Measurements from ENCODE around the gene CRB1. TPM values are rescaled to one million over a fixed set of nuclear protein-coding genes. Genes with fewer than 3 reads are reported as not detected.

The CRB1 gene
- total RNA-seq: under 1 TPM in 3 of 4 donors, not detected in 1; 0.36 to 0.49 (median 0.41) TPM
- under 1 TPM in 1 of 3 donors, not detected in 2; 0.19 TPM for polyA plus RNA-seq

- H3K9me3 ChIP-seq: no peaks in the 10 kb centered on the region
- no peak within 1 kb of the TSS for H3K4me3 ChIP-seq
- WGBS, 2 donors: 57 to 61% methylated on average over 4 of the region's 4 CpGs
- H3K27ac ChIP-seq: no peak within 1 kb of the TSS
- no peak for DNase-seq
- TF ChIP-seq POLR2A (IDR thresholded peaks at IDR 0.05) (no peak), EP300 (IDR thresholded peaks at IDR 0.05) (no peak)
- TF ChIP-seq, protein P1, sequence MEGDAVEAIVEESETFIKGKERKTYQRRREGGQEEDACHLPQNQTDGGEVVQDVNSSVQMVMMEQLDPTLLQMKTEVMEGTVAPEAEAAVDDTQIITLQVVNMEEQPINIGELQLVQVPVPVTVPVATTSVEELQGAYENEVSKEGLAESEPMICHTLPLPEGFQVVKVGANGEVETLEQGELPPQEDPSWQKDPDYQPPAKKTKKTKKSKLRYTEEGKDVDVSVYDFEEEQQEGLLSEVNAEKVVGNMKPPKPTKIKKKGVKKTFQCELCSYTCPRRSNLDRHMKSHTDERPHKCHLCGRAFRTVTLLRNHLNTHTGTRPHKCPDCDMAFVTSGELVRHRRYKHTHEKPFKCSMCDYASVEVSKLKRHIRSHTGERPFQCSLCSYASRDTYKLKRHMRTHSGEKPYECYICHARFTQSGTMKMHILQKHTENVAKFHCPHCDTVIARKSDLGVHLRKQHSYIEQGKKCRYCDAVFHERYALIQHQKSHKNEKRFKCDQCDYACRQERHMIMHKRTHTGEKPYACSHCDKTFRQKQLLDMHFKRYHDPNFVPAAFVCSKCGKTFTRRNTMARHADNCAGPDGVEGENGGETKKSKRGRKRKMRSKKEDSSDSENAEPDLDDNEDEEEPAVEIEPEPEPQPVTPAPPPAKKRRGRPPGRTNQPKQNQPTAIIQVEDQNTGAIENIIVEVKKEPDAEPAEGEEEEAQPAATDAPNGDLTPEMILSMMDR (IDR thresholded peaks at IDR 0.05): no peak
- no peaks in the 10 kb centered on the region for H3K36me3 ChIP-seq
- no peaks in the 10 kb centered on the region for H3K4me1 ChIP-seq
- intact Hi-C loops (cut with DNase I): no loop called here
- H3K27me3 ChIP-seq: no peaks in the 10 kb centered on the region
These were observed at the start of gene CRB1 for GRCh38 chr1:197268012-197268411. Gene CRB1, plus strand, starts transcription at chr1:197268252. Its CDS starts 161 bp downstream, at chr1:197268413.

DNA sequence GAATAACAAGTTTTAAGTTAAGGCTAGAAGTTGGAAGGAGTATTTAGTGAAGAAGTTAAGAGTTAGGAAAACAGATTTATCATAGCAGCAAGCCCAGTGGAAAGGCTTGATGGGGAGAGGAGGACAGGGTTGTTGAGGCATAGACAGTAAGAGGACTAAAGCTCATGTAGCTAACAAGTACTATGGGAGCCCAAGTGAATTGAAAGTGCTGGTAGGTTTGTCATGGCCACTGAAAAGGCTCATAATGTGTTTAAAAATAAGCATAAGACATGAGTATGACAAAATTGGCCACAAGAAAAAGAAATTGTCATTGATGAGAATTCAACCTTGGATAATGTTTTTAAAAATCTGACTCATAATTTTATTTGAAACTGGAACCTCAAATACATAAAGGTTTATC is 49.2 kb upstream of the CRB1 start:
- no peaks in the 10 kb centered on the region for H3K27me3 ChIP-seq
- no peak for TF ChIP-seq POLR2A (IDR thresholded peaks at IDR 0.05)
- TF ChIP-seq, protein P1 (IDR thresholded peaks at IDR 0.05): no peak
- intact Hi-C loops (cut with DNase I): no loop called here
- no peak for DNase-seq
- H3K4me3 ChIP-seq: no peak overlapping the region
- no peaks in the 10 kb centered on the region for H3K36me3 ChIP-seq
- H3K9me3 ChIP-seq: no peaks in the 10 kb centered on the region
- no peak overlapping the region for H3K27ac ChIP-seq
- H3K4me1 ChIP-seq: no peaks in the 10 kb centered on the region

DNA sequence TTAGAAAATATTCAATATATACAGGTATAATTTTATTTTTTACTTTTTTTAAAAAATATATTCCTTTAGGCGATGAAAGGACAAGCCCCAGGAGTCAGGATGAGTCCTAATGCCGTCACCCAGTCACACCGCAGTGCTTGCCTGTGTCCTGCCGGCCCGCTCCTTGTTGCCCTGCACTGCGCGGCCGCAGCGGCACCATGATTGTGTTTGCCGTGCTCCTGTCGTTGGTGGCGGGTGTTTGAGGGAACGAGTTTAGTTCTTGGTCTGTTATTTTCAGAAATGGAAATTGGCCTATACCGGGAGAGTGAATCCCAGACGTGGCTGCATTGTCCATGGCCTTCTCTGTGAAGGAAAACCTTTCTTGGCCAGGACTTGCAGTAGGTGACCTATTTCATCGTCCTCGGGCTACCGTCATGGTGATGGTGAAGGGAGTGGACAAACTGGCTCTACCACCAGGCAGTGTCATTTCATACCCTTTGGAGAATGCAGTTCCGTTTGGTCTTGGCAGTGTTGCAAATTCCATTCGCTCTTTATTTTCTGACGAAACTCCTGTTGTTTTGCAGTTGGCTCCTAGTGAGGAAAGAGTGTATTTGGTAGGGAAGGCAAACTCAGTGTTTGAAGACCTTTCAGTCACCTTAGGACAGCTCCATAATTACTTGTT is 45.9 kb upstream of the CRB1 start:
- no peak overlapping the region for H3K27ac ChIP-seq
- H3K36me3 ChIP-seq: no peaks in the 10 kb centered on the region
- intact Hi-C loops (cut with DNase I): no loop called here
- WGBS, 2 donors: 92 to 95% methylated on average over 21 of the region's 21 CpGs
- no peaks in the 10 kb centered on the region for H3K9me3 ChIP-seq
- no peak for DNase-seq
- H3K4me3 ChIP-seq: no peak overlapping the region
- TF ChIP-seq EP300 (IDR thresholded peaks at IDR 0.05) (no peak), POLR2A (IDR thresholded peaks at IDR 0.05) (no peak)
- no peaks in the 10 kb centered on the region for H3K27me3 ChIP-seq
- H3K4me1 ChIP-seq: no peaks in the 10 kb centered on the region

DNA sequence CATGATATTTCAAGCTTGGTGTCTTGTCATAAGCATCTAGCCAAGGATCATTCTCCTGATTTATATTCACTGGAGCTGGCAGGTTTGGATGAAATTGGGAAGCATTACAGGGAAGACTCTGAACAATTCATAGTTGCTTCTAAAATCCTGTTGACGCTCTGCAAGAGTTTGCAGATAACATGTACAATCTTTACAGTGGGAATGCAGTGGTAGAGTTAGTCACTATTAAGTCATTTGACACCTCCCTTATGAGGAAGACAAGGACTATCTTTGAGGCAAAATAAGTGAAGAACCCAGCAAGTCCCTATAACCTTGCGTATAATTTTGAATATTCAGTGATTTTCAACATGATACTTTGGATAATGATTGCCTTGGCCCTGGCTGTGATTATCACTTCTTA is 45.3 kb upstream of the CRB1 start:
- 94 to 98% methylated on average over 2 of the region's 2 CpGs for WGBS, 2 donors
- Histone ChIP-seq H3K27ac (no peak overlapping the region), H3K9me3 (no peaks in the 10 kb centered on the region), H3K36me3 (no peaks in the 10 kb centered on the region), H3K27me3 (no peaks in the 10 kb centered on the region), H3K4me1 (no peaks in the 10 kb centered on the region), H3K4me3 (no peak overlapping the region)
- no peak for TF ChIP-seq EP300 (IDR thresholded peaks at IDR 0.05)
- no peak for TF ChIP-seq POLR2AphosphoS5 (IDR thresholded peaks at IDR 0.05)
- TF ChIP-seq, protein P1 (IDR thresholded peaks at IDR 0.05): no peak
- no peak for TF ChIP-seq POLR2A (IDR thresholded peaks at IDR 0.05)
- no peak for DNase-seq
- intact Hi-C loops (cut with DNase I): no loop called here

- TF ChIP-seq EP300 (IDR thresholded peaks at IDR 0.05): no peak
- TF ChIP-seq, protein P1 (IDR thresholded peaks at IDR 0.05): no peak
- TF ChIP-seq POLR2AphosphoS5 (IDR thresholded peaks at IDR 0.05): no peak
- no peak for TF ChIP-seq POLR2A (IDR thresholded peaks at IDR 0.05)
- H3K27me3 ChIP-seq: no peaks in the 10 kb centered on the region
- H3K4me1 ChIP-seq: no peaks in the 10 kb centered on the region
- no peak overlapping the region for H3K4me3 ChIP-seq
- intact Hi-C loops (cut with DNase I): no loop called here
- WGBS, 2 donors: 54 to 67% methylated on average over 1 of the region's 1 CpG
- no peaks in the 10 kb centered on the region for H3K9me3 ChIP-seq
- no peaks in the 10 kb centered on the region for H3K36me3 ChIP-seq
- no peak overlapping the region for H3K27ac ChIP-seq
- DNase-seq: no peak
These were observed 43.9 kb upstream of the CRB1 start for GRCh38 chr1:197224160-197224559.

Measured in sigmoid colon (tissue), 7 donors.